GM19240 (cell line): ENCODE results near the gene WDR18.
"Not testable (repeated sequence)": the region's sequence is repeated elsewhere in the genome, so short reads cannot be mapped to it uniquely, and the experiment has no call there.

Source experiments
- DNase-seq: peaks from one replicate; pipeline ENCODE4 v3.0.0; 2011; ENCODE audit warnings: low spot score; ENCODE audit not compliant: insufficient read length

Gene WDR18

GRCh38 chr19:950352-951066 is 33.6 kb upstream of the WDR18 start:
- DNase-seq = no peak

GRCh38 chr19:952049-952679 is 32.0 kb upstream of the WDR18 start:
- DNase-seq = no peak

- DNase-seq = no peak
These were observed 31.3 kb upstream of the WDR18 start for GRCh38 chr19:952680-953444.

GRCh38 chr19:953445-954271 is 30.5 kb upstream of the WDR18 start:
- DNase-seq = no peak

GRCh38 chr19:954272-954671 is 29.9 kb upstream of the WDR18 start:
- DNase-seq = no peak

- DNase-seq = peak; percentile 85
These were observed 29.3 kb upstream of the WDR18 start for GRCh38 chr19:954672-955494.

- no peak for DNase-seq
These were observed 28.1 kb upstream of the WDR18 start for GRCh38 chr19:955803-956765.

- no peak for DNase-seq
These were observed 27.2 kb upstream of the WDR18 start for GRCh38 chr19:956766-957440.

- DNase-seq = not testable (repeated sequence)
These were observed 26.6 kb upstream of the WDR18 start for GRCh38 chr19:957578-957977.

- DNase-seq = no peak
These were observed 24.9 kb upstream of the WDR18 start for GRCh38 chr19:958967-959855.

- no peak for DNase-seq
These were observed 24.1 kb upstream of the WDR18 start for GRCh38 chr19:960020-960419.

- no peak for DNase-seq
These were observed 23.6 kb upstream of the WDR18 start for GRCh38 chr19:960601-960938.

- DNase-seq = no peak
These were observed 22.1 kb upstream of the WDR18 start for GRCh38 chr19:961866-962620.

GRCh38 chr19:962683-963400 is 21.3 kb upstream of the WDR18 start:
- DNase-seq = no peak

GRCh38 chr19:963486-963951 is 20.6 kb upstream of the WDR18 start:
- no peak for DNase-seq

- no peak for DNase-seq
These were observed 20.0 kb upstream of the WDR18 start for GRCh38 chr19:964116-964520.
